HEK293T (cell line): ENCODE data around the gene SPATA12.

Source experiments
- BHLHE40 ChIP-seq: fragments of 450-650 bp; IDR thresholded peaks from 2 replicates; pipeline ENCODE4 v1.6.1; 2016; ENCODE audit warnings: mild to moderate bottlenecking, moderate library complexity, borderline replicate concordance
- FOXA1 ChIP-seq: fragments of 450-650 bp; IDR thresholded peaks from 2 replicates; pipeline ENCODE4 v1.6.1; 2016; ENCODE audit warnings: mild to moderate bottlenecking
- FOXK2 ChIP-seq: fragments of 450-650 bp; IDR thresholded peaks from 2 replicates; pipeline ENCODE4 v1.6.1; 2016; ENCODE audit warnings: mild to moderate bottlenecking
- FOXM1 ChIP-seq: fragments of 450-650 bp; IDR thresholded peaks from 2 replicates; pipeline ENCODE4 v1.6.1; 2017; ENCODE audit warnings: mild to moderate bottlenecking, borderline replicate concordance
- HDGF ChIP-seq: fragments of 450-650 bp; IDR thresholded peaks from 2 replicates; pipeline ENCODE4 v1.6.1; 2017; ENCODE audit warnings: antibody characterized with exemption, borderline replicate concordance
- L3MBTL2 ChIP-seq: fragments of 450-650 bp; conservative IDR thresholded peaks from 2 replicates; pipeline ENCODE4 v1.6.1; 2016; ENCODE audit warnings: mild to moderate bottlenecking
- LEF1 ChIP-seq: fragments of 450-650 bp; IDR thresholded peaks from 2 replicates; pipeline ENCODE4 v1.6.1; 2017; ENCODE audit warnings: mild to moderate bottlenecking, borderline replicate concordance
- NFRKB ChIP-seq: fragments of 450-650 bp; IDR thresholded peaks from 2 replicates; pipeline ENCODE4 v1.6.1; 2016; ENCODE audit warnings: mild to moderate bottlenecking, moderate library complexity
- PKNOX1 ChIP-seq: fragments of 450-650 bp; IDR thresholded peaks from 2 replicates; pipeline ENCODE4 v1.6.1; 2016
- SP1 ChIP-seq: fragments of 450-650 bp; IDR thresholded peaks from 2 replicates; pipeline ENCODE4 v1.6.1; 2017
- TARDBP ChIP-seq: fragments of 450-650 bp; IDR thresholded peaks from 2 replicates; pipeline ENCODE4 v1.6.1; 2016
- ZNF384 ChIP-seq: fragments of 450-650 bp; IDR thresholded peaks from 2 replicates; pipeline ENCODE4 v1.6.1; 2016

DNA sequence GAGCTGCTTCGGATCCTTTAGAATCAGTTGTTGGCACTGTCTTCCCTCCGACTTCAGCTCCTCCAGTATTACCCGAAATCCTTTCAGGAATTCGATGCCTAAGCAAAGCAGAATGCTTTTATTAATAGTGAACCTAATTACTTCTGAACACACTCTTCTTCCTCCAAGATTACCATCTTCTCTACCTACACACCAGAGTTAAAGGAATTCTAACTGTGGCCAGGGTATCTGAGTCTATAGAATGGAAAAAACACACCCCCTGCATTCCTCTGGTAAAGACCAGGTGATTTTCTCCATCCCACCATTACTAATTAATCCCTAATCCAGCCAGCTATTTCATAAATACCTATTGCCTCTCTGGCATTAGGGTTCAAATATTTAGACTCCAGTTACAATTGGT lies 49.8 kb downstream of the SPATA12 start:
- TF ChIP-seq SP1 (no peak), FOXK2 (no peak), FOXM1 (no peak), PKNOX1 (no peak), FOXA1 (no peak), TARDBP (no peak), BHLHE40 (no peak), HDGF (no peak), NFRKB (no peak), ZNF384 (no peak), LEF1 (no peak), L3MBTL2 (no peak)
